Measurements from ENCODE around the gene KCTD6.

GRCh38 chr3:58464866-58465265 lies 27.0 kb upstream of the KCTD6 start:
- TF ChIP-seq PATZ1 (CRISPR knock-in tag; IDR thresholded peaks at IDR 0.05; ENCODE audit: borderline replicate concordance) = no peak
- TF ChIP-seq TSHZ2 (CRISPR knock-in tag; IDR thresholded peaks at IDR 0.05) = no peak
- TF ChIP-seq CREB5 (CRISPR knock-in tag; IDR thresholded peaks at IDR 0.05; ENCODE audit: low read depth) = no peak
- no peak for TF ChIP-seq GLIS3 (CRISPR knock-in tag; IDR thresholded peaks at IDR 0.05)
- TF ChIP-seq CSRNP3 (CRISPR knock-in tag; IDR thresholded peaks at IDR 0.05) = no peak
- TF ChIP-seq ZFP30 (CRISPR knock-in tag; IDR thresholded peaks at IDR 0.05) = no peak
- no peak for TF ChIP-seq ZNF8 (CRISPR knock-in tag; IDR thresholded peaks at IDR 0.05)
- no peak for TF ChIP-seq ZNF70 (CRISPR knock-in tag; IDR thresholded peaks at IDR 0.05)
- TF ChIP-seq CSDC2 (CRISPR knock-in tag; IDR thresholded peaks at IDR 0.05) = no peak
